KG1 (cell line): Measurements from ENCODE around the gene COL19A1.
"Not testable (repeated sequence)": the region's sequence is repeated elsewhere in the genome, so short reads cannot be mapped to it uniquely, and the experiment has no call there.

Experiments used
- DNase-seq: peaks from one replicate; lab custom pipeline; 2025; lab: John Stamatoyannopoulos, UW

The COL19A1 gene

DNA sequence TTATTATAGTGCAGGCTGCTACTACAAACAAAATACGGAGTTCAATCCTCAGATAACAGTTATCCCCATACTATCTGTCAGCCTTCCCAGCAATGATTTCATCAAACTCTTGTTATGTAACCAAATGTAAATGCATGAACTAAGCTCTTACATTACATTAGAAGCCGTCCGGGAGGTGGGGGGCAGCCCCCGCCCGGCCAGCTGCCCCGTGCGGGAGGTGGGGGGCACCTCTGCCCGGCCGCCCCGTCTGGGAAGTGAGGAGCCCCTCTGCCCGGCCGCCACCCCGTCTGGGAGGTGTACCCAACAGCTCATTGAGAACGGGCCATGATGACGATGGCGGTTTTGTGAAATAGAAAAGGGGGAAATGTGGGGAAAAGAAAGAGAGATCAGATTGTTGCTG lies 99.6 kb downstream of the COL19A1 start:
- not testable (repeated sequence) for DNase-seq

DNA sequence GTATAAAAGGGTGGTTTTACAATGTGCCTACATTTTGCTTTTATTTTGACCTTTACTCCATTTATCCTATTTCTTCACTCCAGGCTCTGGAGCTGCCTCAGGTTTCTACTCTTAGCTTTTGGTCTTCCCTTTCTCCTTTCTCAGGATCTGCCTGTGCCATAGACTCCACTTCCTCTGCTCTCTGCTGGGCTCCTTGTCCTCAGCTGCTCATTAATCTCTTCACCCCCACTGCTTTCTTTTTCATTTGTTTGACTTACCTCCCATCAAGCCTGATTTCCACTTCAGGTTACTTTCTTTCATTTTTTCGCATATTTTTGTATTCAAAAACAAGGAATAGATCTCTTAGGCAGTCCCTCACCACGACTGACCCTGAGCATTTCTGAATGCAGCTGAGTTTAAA lies 106.8 kb downstream of the COL19A1 start:
- DNase-seq: no peak

DNA sequence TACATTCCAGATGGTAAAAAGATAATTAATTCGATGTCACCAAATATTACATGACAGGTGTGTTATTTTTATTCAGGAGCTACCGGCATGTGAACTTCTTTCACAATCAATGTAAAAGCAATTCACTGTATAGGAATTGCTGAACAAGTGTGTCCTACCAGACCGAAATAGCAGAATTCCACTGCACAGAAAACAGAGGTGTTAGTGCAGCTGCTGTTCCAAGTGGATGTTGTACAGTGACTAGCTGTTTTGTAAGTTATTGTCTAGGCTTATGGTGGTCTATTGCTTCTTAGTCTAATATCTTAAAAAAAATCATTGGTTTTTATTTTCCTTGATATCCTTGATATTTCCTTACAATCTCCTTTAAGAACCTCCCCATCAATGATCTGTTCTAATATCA lies 107.4 kb downstream of the COL19A1 start:
- no peak for DNase-seq

DNA sequence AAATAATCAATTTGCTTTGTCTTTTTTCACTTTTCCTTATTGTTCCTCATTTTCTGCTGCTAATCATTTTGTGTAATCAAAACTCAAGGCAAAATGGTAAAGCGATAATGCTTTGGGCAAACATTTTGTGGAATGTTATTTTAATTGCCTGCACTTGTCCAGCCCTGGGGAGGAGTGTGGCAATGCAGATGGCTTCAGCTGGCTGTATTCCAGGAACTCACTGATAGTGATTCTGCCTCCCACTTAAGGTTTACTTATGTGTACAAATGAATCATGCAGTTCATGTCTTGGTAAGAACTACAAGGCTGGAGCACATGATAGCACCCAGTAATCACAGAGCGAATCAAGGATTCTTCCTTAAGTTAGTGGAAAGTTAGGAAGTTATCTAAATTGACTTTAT lies 107.8 kb downstream of the COL19A1 start:
- DNase-seq: no peak

DNA sequence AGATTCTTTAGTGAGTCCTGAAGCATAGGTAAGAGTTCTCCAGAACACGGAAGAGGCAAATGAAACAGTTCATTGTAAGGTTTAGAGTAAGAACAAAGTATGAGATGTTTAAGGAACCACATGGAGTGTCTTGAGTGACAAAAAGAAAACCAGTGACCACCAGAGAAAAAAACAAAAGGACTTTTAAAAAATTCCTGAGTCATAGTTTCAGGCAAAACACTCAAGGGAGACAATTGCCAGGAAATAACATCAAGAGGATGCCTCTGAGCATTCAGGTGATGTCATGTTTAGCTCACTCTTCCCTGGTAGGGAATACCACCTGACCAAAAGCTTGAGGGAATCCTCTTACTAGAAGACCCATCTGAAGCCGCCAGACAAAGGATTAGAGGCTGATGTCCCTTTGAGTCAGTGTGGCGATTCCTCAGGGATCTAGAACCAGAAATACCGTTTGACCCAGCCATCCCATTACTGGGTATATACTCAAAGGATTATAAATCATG lies 110.3 kb downstream of the COL19A1 start:
- DNase-seq: no peak

DNA sequence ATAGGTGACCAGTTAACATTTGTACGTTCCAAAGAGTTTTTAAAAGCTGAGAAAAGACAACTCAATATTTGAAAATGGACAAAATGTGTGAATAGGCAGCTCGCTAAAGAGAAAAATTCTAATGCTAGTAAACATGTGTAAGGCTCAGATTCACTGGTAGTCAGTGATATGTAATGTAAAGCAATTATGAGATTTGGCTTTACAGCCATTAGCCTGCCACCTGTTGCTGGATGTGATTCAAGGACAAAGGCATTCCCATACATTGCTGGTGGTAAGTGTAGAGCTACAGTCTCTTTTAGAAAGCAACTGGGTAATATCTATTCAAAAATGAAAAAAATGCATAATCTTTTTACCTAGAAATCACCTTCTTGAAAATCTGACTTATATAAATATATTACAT lies 114.3 kb downstream of the COL19A1 start:
- no peak for DNase-seq

DNA sequence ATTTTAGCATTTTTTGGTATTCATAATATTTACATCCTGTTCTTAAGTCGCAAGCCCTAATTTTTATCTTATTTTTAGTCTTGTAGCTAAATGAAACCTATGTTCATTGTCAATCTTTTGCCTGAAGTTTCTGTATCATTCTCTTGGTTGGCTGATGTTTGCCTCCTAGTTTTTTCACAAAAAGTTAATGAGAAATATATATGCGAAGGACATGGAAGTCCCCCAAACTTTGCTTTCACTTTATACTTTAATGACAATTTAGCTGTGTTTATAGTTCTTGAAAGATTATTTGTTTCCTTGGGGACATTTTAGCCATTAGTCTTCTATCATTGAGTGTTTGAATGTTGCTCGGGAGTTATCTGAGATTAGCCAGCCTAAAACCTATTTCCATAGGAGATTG lies 118.2 kb downstream of the COL19A1 start:
- no peak for DNase-seq

DNA sequence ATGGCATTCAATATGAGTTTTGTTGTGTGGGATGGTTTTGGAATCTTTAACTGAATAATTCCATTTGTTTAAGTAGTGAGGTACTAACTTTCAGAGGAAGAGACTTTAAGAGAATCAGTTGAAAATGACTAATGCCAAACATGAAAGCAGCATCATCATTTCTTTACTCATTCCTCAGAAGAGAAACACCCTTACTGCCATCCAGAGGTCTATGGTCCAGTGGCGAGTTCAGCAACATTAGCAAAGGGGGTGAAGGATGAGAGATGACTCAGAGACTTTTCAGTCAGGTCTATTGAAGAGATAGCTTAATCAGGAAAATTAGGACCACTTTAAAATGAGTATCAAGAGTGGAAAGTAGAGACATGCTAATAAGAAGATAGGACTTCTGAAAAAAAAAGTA lies 118.8 kb downstream of the COL19A1 start:
- DNase-seq: no peak

DNA sequence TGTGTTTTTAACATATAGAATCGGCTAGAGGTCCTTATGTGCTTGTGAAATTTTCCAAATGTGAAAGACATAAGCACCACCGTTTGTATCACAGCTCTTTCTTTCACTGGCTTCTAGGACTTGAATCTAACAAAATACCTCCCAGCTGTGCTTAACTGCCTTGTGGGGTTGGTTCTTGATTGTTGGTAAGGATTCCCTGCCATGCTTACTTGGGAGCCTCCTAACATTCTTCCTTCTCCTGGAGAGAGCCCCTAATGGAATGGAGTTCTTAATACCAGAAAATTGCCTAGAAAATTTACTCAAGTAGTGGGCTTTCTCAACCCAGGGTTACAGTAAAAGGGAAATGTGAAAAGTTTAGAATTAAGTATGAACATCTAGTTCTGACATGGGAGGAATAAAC lies 121.2 kb downstream of the COL19A1 start:
- DNase-seq: no peak

DNA sequence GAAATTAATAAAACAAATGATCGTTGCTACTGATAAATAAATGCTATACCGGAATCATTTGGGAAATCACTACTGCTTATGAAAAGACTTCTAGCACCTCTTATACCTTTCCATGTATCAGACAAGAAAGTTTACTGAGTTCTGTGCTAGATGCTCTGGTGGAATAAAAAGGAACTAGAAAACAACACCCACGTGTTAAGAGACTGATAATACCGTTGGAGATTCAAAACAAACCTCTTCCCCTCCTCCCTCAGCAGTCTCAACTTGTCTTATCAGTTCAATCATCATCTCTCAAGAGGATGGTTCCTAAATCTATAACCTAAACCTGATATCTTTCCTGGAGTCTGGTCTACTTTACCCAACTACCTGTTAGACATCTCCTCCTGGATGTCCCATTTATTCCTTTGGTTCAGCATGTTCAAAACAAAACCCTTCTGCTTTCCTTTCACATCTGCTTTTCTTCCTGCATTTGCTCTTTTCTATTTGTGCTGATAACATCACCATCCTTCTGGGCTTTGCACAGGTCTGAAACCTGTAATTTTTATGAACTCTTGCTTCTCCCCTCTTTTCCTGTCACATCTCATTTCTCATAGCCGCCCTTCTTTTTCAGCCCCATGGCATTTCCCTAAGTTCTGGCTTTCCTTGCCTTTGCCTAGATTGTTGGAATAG lies 122.2 kb downstream of the COL19A1 start:
- no peak for DNase-seq

DNA sequence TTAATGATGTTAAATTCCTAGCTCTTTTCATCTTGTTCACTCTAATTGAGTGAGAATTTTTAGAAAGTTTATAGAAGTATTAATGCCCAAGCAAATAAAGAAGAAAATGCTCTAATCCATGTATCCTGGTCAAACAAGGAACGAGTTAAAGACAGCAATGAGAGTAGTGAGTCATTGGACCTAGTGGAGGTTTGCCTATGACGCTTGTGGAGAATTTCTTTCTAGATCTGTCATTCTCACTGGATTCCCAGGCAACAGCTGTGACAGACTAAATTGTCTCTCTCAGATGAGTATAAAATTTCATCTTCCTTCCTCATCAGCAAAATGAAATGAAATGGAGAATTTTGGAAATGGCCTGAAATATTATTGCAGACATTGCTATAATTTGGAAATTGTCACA lies 127.9 kb downstream of the COL19A1 start:
- no peak for DNase-seq

DNA sequence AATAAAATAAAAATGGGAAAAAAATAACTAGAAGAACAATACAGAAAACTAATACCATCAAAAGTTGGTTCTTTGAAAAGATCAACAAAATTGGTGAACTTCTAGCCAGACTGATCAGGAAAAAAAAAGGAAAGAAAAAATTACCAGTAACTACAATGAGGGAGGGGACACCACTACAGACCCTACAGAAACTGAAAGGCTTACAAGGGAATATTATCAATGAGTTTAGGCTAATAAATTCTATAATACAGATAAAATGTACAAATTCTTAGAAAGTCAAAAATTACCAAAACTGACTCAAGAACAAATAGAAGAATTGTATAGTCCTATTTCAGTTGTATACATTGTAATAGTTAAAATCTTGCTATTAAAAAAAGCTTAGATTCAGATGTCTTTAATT lies 141.8 kb downstream of the COL19A1 start:
- DNase-seq: no peak

DNA sequence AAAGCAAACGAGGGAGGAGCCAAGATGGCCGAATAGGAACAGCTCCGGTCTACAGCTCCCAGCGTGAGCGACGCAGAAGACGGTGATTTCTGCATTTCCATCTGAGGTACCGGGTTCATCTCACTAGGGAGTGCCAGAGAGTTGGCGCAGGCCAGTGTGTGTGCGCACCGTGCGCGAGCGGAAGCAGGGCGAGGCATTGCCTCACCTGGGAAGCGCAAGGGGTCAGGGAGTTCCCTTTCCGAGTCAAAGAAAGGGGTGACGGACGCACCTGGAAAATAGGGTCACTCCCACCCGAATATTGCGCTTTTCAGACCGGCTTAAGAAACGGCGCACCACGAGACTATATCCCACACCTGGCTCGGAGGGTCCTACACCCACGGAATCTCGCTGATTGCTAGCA lies 144.0 kb downstream of the COL19A1 start:
- DNase-seq: not testable (repeated sequence)

DNA sequence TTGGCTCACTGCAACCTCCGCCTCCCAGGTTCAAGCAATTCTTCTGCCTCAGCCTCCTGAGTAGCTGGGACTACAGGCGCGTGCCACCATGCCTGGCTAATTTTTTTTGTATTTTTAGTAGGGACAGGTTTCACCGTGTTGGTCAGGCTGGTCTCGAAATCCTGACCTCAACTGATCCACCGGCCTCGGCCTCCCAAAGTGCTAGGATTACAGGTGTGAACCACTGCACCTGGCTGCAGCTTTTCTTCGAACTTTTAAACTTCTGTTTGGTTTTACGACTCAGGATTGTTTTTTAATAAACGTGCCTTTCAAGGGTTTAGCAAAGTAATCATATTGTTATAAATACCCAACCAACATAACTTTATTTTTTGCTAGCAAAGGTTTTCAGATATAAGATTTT lies 156.8 kb downstream of the COL19A1 start:
- not testable (repeated sequence) for DNase-seq

DNA sequence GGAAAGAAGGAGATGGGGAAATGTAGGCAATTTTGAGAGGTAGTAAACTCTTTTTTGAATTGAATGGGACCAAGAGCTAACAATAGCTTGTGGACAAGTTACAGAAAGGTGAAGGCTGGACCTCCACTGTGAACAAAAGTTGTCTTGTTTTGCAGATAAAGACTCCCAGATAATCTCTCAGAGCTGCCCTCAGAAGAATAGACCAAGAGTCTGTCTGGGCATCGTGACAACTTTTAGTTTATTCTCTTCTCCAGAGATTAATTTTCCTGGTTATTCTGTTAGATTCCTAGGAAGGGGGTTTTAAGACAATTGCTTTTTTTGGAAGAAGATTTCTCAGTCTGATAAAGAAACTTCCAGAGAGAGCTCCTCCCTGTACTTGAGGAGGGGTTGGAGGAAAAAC lies 161.9 kb downstream of the COL19A1 start:
- DNase-seq: no peak

DNA sequence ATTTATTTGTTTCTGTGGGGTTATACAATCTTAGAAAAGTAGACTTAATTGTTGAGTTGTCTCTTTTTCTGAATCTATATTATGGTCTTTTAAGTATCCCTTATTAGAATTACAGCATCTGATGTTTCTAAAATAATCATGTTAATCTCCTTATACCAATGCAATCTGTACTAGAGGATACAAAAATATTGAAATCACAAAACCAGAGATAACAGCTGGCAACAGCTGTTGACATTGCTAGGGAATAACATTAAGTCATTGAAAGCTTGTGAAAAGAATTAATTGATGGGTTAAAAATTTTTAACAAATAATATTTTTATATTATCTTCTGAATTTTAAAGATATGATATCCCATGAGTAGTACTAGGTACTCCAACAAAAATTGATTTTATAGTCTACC lies 162.6 kb downstream of the COL19A1 start:
- no peak for DNase-seq

DNA sequence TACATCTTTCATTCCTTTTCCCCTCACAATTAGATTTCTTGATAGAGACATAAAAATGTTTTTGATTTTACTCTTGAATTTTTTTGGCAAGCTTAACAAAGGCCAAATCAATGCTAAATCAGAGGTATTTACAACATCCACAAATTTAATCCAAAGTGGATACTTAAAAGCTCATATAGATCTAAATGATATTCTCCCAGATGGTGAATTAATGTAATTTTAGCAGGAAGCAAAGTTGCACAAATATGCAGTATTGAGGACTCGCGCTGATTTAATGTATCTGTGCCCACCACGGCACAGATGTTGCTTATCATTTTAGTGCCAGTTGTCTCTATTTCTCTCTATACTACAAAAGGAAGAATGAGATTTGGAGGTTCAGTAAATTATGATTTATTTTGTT lies 167.4 kb downstream of the COL19A1 start:
- DNase-seq: no peak

DNA sequence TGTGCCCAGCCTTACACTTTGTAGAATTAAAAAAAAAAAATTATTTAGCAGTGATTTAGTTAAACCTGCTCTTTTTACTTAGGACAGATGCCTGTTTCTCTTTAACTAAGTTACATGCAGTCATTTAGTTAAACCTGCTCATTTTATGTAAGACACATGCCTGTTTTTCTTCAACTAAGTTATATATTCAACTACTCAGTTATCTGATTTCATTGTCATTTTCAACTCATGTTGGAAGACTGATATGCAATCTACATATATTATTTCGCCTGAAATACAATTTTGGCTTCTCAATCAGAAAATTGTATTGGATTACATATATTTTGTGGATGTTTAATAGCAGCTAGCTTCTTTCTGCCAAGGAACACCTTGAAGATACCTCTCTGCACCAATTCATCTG lies 171.1 kb downstream of the COL19A1 start:
- no peak for DNase-seq

DNA sequence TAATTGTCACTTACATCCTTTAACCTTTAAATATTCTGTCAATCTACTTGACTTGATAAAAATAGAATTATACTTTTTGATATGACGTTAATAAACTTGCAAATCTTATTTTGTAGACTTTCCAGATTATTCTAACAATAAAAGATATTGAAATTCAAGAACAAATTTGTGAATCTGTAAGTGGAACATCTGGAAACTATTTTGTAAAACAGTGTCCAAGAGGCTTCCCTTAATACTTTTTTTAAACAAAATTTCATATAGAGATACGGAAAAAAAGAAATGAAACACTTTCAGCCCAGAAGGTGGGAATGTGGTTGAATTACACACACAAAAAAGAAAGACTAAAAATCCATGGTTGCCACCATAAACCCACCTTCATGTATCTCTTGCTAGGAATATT lies 174.4 kb downstream of the COL19A1 start:
- no peak for DNase-seq

DNA sequence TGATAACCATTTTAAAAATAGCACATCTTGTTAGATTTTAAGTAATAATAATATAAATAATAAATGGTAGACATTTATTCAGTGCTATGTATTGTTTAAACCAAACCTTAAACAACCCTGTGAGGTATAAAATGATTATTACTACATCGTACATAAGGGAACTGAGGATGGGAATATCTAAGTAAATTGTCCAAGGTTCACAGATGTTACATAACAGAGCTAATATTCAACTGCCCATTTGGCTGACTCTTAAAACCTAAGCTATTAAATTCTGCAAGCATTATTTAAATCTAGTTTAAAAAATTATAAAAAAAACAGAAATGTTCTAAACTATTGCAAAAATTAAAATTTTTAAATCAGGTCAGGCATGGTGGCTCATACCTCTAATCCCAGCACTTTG lies 175.1 kb downstream of the COL19A1 start:
- no peak for DNase-seq

DNA sequence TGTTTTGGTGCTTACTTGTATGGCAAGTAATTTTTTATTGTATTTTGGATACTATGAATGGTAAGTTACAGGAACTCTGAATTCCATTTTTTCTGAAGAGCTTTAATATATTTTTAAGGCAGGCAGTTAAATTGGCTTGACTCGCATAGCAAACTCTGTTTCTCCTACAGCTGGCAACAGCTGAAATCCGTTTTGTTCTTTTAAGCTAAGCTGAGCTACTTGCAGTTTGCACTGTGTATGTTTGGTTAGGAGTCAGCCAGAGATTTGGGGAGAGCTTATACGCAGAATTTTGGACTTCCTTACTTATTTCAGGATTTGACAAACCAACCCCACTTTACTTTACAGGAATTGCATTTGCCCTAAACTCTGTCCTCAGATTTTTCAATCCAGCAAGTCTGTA lies 179.1 kb downstream of the COL19A1 start:
- DNase-seq: no peak

DNA sequence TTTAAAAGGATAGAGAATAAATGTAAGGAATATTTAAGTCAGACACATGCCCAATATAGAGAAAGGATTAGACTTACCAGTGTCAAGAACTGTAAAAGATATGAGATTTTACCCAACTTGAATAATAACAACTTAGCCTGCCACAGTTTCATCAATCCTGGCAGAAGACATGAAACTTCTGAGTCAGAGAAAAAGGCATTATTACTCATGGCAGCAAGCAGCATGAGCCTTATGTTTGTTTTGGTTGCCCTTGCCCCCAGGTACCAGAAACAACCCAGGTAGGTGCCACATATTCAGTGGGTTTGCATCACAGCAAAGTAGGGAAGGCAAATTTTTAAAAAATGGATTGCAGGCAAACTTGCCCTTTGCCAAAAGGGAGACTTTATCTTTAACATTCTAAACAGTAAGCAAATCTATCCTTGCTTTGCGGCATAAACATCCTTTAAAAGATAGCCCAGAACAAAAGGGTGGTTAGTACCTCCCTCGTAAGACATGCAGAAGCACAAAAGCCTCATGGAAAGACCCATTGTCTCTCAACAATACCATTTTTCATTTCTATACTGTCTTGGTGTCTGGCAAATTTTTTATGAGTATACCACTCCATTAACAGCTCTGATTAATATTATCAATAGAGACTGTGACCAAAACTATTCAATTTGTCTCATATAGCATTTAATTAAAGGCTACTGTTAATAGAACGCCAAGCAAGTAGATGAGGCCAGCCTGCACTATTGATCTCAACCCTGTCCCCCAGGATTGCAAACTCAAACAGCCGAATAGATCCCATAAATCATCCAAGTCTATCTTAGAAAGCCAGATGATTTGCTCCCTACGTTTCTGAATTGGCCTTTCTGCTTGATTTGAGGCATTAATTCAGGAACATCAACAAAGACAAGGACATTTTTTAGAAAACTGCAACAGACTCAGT lies 185.1 kb downstream of the COL19A1 start:
- no peak for DNase-seq

DNA sequence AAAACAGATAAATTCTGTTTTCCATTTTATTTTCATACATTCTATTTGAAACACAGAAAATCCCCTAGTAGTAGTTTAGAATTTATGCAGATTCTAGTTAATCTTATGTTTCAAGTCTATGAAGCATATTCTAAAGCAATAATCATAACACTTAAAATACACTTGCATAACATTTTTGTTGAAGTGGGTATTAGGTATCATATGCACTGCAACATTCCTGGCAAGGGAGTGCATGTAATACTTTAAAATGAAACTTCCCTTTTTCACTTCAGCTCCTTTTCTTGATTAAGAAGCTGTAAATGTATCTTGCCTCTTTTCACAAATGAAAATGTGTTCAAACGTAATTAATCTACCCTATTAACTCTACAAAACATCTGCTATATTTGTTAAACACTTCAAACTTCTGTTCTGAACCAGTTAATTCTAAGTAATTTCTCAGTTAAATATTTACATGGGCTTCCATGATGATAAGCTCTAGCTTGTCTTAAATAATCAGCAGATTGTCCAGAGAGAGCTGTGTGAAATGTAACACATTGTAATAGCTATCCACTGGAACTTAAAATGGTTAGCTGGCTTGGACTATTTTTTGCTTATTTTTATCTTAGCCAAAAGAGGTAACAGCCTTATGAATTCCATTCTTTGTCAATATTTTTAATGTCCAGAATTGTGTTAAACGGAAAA lies 192.8 kb downstream of the COL19A1 start:
- no peak for DNase-seq
